ENCODE measurements around the gene TRMO. TPM values are rescaled to one million over a fixed set of nuclear protein-coding genes. Genes with fewer than 3 reads are reported as not detected.
A peak's percentile ranks its signal among the peaks of the same experiment; 100 is the strongest.

Gene TRMO
- total RNA-seq, 1 donor from 2014 or later, result 8.6 TPM

- peak; percentile 47 for ATAC-seq
Observed at GRCh38 chr9:97900738-97901565, 21.3 kb downstream of the TRMO start.

GRCh38 chr9:97900103-97900737 lies 22.1 kb downstream of the TRMO start:
- ATAC-seq, result peak; percentile 42

- ATAC-seq, result peak; percentile 87
Observed at GRCh38 chr9:97895695-97896332, 26.5 kb downstream of the TRMO start.

GRCh38 chr9:97895211-97895610 lies 27.1 kb downstream of the TRMO start:
- ATAC-seq, result no peak

GRCh38 chr9:97892421-97892820 lies 29.9 kb downstream of the TRMO start:
- ATAC-seq, result no peak

GRCh38 chr9:97891736-97892135 lies 30.6 kb downstream of the TRMO start:
- no peak for ATAC-seq

GRCh38 chr9:97889941-97890887 lies 32.1 kb downstream of the TRMO start:
- ATAC-seq, result peak; percentile 49

- no peak for ATAC-seq
Observed at GRCh38 chr9:97880336-97880735, 42.0 kb downstream of the TRMO start.

- no peak for ATAC-seq
Observed at GRCh38 chr9:97876061-97876460, 46.2 kb downstream of the TRMO start.

GRCh38 chr9:97875111-97875510 lies 47.2 kb downstream of the TRMO start:
- no peak for ATAC-seq

GRCh38 chr9:97874624-97875023 lies 47.7 kb downstream of the TRMO start:
- peak; percentile 55 for ATAC-seq

- peak; percentile 75 for ATAC-seq
Observed at GRCh38 chr9:97873882-97874281, 48.4 kb downstream of the TRMO start.

GRCh38 chr9:97873425-97873824 lies 48.9 kb downstream of the TRMO start:
- ATAC-seq, result no peak

- ATAC-seq, result no peak
Observed at GRCh38 chr9:97868859-97869258, 53.4 kb downstream of the TRMO start.

GRCh38 chr9:97866848-97867247 lies 55.5 kb downstream of the TRMO start:
- no peak for ATAC-seq

- ATAC-seq, result no peak
Observed at GRCh38 chr9:97866300-97866699, 56.0 kb downstream of the TRMO start.

- ATAC-seq, result no peak
Observed at GRCh38 chr9:97864396-97864795, 57.9 kb downstream of the TRMO start.

GRCh38 chr9:97863314-97863713 lies 59.0 kb downstream of the TRMO start:
- peak; percentile 65 for ATAC-seq

- no peak for ATAC-seq
Observed at GRCh38 chr9:97861148-97861475, 61.2 kb downstream of the TRMO start.

GRCh38 chr9:97860451-97861147 lies 61.7 kb downstream of the TRMO start:
- no peak for ATAC-seq

- ATAC-seq, result no peak
Observed at GRCh38 chr9:97859346-97859745, 63.0 kb downstream of the TRMO start.

GRCh38 chr9:97858826-97859225 lies 63.5 kb downstream of the TRMO start:
- no peak for ATAC-seq
